Activated T-cell treated with anti-CD3 and anti-CD28 coated beads, Interleukin-2, amount 50 U/mL, for 1 hour (primary cell): ENCODE results near the gene ALOXE3.
"Not testable (repeated sequence)": the region's sequence is repeated elsewhere in the genome, so short reads cannot be mapped to it uniquely, and the experiment has no call there.

Source experiments
- DNase-seq: peaks from one replicate; pipeline ENCODE4 v3.0.0-alpha.2; 2020

ALOXE3 gene

DNA sequence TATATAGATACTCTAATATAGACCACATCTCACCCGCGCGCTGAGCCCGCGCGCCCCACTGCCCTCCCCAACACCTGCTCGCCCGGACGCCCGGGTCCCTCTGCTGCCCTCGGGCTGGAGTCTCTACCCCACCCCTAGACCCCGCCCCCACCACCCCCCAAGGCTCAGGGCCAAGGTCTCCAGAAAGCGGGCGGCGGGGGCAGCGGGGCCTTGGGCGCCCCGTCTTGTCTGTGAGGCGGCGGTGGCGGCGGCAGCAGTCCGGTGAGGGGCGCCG lies 3.0 kb upstream of the ALOXE3 start:
- DNase-seq = no peak

DNA sequence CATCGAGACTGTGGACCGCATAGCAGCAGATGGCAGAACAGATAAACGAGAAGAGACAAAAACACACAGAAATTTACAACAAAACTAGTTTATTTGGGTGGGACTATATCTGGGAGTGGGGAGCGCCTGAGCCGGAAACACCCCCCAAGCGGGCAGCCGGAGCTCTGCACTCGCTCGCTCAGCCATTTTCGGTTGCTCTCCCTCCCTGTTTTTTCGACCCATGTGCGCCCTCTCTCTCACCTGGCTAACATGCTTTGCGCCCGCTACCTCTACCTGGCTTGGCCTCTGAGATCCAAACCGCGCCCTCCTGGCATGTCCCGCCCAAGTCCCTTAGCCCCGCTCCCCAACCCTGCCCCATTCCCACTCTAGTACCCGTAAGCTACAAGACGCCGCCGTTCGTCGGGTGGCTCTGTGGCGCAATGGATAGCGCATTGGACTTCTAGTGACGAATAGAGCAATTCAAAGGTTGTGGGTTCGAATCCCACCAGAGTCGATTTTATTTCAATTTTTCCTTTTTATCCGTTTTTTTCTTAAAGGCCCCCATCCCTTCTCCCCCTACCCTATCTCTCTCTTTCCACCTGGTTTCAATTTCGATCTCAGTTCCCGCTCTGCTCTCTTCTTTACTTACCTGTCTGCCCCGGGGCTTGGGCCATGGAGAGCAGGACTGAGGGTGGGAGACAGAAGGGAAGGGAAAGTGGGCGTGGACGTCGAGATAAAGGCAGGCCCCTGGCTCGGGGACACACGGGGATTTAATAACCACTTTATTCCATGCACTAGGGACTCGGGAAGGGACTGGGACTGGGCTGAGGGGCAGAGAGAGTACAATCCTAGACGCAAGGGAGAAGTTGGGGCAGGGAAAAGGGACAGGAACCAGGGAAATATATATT lies 2.4 kb upstream of the ALOXE3 start:
- DNase-seq = peak; percentile 73

DNA sequence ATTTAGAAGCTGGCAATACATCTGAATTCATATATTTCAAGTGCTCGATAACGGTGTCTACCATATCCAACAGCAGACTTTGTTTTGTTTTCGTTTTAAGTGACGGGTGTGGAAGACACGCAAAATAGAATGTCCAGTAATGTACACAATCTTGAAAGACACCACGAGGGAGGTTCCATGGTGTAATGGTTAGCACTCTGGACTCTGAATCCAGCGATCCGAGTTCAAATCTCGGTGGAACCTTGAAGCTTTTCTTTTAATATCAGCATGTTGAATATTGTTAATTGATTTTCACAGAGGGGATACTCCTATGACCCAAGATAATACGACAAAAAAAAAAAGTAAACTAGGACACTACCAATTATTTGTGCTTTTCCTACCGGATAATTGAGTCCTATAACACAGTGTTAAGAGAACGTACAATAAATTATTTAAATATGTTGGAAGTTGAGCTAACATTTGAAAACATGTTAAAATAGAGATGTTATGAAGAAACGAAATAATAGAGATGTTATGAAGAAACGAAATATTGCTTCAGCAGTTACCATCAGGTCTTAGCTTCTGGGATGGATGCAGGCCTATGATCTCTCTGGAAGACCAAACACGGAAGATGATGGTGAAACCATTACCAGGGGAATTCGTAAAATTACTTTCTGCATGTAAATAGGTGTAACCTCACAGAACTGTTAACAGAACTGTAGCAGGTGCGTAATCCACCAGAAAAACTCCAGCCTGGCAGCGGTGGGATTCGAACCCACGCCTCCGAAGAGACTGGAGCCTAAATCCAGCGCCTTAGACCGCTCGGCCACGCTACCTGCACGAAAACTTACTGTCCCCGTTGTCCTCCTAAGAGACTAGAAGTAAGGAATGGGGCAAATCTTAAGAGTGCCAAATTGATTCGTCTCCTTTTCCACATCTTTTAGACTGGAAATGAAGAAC lies 1.5 kb upstream of the ALOXE3 start:
- peak; percentile 81 for DNase-seq

DNA sequence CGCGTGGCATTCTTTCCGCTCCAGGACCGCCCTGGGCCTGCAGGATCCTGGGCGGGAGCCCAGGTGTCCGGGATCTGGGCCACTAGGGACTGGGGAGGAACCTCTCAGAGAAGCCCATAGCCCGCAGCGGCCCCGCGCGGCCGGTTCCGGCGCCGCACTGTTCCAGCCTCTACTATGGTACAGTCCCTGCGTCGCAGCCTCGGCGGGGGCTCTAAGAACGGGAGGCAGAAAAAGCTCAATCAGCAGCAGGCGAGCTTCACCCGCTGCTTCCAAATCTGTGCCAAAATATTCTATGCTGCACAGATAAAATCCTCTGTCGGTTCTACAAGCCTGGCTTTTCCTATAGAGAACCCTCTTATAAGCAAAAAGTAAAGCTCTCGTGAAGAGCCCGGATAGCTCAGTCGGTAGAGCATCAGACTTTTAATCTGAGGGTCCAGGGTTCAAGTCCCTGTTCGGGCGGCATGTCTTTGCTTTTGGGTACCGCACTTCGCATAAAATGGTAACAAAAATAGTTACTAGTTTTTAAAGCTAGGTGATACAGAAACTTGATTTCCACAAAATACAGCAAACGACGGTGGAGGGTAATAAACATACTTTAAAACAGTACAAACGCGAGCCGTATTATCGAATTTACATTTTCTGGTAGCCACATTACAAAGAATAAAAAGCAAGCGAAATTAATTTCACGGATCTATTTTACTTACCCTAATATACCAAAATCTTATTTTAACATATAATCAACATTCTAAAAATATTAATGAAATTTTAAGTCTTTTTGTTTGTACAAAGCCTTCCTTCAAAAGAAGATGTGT lies 661 bp upstream of the ALOXE3 start:
- peak; percentile 88 for DNase-seq

DNA sequence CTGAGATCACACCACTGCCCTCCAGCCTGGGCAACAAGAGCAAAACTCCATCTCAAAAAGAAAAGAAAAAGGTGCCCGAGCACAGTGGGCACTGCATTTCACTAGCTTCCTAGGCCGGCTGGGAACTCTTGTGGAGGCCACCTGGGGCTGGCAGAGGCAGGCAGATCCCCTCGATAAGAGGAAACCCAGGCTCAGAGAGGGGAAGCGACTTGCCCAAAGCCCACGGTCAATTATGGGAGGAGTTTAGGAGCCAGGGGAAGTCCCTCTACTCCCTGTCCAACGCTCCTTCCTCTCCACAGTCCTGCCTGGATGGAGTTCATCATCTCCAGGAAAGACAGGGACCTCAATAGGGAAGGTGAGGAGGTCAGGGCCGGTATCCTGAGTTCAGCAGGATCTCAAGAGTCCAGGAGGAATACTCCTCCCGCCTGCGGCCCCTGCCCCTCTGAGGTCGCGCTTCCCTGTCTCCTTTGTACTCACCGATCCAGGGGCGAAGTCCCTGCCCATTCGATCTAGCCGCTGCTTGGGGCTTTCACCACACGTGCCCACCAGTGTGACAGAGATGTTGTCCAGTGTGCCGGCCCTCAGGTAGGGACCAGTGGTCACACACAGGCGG lies 841 bp downstream of the ALOXE3 start:
- no peak for DNase-seq

DNA sequence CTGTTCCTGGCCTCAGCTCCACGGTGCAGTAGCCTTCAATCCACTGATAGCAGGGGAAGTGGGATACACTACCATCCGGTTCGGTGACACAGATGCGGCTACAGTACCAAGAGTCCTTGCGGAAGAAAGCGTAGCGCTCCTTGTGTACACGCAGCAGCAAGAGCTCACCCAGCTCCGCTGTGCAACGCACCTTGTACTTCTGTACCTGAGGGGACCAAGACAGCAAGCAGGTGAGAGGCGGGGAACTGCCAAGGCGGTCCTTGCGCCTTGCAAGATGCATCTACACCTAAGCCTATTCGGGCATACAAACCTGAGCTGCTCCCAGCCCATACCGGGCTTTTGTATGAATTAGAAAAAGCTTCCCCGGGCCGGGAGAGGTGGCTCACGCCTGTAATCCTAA lies 1.5 kb downstream of the ALOXE3 start:
- no peak for DNase-seq

DNA sequence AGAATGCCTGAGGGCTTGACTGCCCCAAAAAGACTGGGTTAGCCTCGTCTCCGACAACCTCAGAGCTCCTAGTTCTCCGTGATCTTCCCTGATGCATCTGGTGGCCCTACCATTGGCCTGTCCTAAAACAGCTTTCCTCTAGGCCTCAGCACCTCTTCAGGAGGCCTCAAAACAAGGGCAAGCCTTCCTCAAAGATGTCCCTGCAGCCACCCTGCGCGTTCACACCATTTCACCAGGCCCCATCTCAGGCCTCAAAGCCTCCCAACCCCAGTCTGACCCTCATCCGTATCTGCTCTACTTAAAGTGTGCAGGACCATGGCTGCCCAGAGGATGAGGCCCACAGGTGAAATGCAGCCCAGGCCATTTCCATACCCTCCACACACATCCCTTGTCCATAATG lies 7.4 kb downstream of the ALOXE3 start:
- DNase-seq = no peak

DNA sequence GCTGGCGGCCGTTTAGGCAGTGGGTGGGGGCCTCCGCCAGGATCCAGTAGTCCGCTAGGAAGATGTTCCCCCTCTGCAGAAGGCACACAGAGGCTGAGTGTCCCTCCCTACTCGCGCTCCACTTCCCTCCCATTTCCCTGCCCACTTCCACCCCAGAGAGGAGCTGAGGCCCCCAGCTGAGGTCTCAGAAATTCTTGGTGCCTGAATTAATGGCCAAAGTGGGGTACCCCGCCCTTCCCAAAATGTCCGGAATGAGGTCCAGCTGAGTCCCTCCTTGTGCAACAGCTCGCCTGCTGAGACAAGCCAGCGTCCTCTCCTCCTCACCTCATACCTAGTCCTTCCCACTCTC lies 7.9 kb downstream of the ALOXE3 start:
- no peak for DNase-seq

DNA sequence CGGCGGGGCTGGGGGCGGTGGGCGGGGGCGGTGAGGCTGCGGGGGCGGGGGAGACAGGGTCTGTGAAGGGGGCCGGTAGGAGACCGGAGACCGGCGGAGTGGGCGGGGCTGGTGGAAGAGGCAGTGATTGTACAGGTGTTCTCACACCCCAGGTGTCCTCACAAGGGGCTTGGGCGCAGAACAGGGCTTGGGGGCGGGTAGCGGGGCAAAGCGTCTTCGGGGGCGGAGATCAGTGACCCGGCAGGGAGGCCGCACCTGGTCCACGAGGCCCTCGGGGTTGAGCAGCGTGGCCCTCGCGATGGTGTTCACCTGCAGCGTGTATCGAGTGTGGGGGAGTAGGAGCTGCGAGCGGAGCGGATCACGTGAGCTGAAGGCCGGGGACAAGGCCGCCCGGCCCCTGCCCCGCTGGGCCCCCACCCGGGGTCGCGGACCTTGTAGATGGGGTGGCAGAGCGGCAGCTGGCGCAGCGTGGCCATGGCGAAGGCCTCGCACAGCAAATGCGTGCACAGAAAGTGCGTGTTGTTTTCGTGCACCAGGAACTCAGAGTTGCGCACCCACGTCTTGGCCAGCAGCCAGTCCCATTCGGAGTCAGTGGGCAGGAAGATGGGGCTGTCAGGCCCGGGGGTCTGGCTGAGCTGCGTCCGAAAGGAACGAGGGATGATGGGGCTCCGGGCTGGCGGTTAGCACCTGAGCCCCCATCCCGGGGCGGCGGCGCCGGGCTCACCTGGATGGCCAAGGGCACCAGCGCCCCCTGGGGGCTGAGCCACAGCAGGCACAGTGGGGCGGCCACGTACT lies 8.5 kb downstream of the ALOXE3 start:
- peak; percentile 87 for DNase-seq

DNA sequence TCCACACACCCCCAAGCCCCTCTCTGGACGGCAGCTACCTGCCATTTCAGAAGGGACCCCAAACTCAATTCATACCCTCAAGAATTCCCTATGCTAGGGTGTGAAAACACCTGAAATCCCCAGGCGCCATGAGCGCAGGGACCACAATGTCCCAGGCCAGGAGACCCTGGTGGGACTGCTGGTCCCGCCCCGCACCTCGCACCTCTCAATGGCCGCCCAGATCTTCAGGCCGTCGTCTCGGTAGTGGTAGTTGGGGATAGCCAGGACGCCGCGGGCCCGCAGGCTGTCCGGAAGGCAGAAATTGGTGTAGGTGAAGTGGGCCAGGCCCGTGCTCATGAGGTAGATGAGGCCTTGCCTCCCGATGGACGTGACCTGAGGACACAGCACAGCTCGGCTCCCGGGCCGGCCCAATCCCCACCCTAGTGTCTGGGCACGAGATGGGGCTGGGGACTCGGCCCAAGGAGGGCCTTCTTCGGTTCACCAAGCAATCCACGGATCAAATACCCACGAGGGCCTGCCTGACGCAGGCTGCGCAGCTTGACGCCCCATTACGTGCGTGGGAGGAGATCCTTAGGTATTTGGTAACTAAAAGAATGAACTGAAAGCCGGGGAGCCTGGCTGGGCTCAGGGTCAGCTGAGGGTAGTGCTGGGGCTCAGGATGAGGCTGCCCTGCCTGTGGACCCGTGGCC lies 9.2 kb downstream of the ALOXE3 start:
- no peak for DNase-seq

DNA sequence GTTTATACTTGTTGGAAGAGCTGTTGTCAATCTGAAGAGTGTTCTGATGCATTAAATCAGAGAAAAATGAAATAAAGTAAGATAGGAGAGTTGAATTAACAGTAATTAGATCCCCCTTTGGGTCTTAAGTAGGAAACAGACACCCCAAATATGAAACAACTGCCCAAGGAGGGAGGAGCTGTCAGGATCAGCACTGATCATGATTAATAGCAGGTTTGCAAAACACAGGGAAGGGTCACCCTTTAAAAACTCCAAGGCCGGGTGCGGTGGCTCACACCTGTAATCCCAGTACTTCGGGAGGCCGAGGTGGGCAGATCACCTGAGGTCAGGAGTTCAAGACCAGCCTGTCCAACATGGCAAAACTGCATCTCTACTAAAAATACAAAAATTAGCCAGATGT lies 11.3 kb downstream of the ALOXE3 start:
- not testable (repeated sequence) for DNase-seq

DNA sequence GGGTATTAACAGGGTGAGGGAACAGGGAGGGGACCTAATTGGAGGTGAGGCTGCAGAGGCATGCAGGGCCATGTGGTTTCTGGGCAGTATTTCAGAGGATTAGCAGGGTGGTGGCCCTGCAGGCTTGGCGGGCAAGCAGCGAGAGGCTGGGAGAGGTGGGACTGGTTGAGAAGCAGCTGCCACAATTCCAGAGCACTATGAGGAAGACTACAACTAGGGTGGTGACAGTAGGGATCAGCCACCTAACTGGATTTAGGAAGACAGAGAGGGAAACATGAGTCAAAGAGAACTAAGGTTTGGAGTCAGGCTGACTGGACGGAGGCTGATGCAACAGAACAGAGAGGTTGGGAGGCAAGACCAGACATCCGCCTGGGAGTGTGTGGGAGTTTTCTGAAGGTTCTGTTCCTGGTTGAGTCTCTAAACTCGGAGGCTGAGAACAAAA lies 12.3 kb downstream of the ALOXE3 start:
- no peak for DNase-seq

DNA sequence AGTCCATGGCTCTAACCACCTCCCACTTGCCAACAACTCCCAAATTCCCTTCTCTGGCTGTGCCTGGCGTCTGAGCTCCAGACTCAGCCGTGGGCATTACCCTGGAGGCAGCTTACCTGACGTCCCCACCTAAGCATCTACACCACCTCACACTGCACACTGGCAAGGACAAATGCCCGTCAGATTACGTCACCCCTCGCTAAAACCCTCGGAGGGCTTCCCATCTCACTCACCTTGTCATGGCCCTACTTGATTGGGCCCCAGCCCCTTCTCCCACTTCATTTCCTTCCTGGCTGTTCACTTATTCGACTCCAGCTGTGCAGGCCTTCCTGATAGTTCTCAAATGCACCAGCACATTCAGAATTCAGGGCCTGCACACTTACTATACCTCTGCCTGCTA lies 13.4 kb downstream of the ALOXE3 start:
- DNase-seq = no peak

DNA sequence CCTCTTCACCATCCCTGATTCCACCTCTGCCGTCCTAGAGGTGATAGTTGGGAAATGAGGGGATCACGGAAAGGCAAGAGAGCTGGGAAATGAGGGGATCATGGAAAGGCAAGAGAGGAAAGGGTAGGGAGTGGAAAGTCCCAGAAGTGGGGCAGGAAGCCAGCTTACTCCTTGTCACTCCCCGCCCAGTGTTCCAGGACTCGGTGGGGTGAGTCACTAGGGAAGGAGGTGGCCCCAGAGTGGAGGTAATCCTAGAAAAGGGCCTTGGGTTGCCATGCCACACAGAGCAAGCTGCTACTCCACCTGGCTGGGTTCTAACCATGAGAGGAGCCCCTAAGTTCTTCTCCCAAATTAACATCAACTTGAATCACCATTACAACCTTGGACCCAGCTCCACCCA lies 14.8 kb downstream of the ALOXE3 start:
- no peak for DNase-seq

DNA sequence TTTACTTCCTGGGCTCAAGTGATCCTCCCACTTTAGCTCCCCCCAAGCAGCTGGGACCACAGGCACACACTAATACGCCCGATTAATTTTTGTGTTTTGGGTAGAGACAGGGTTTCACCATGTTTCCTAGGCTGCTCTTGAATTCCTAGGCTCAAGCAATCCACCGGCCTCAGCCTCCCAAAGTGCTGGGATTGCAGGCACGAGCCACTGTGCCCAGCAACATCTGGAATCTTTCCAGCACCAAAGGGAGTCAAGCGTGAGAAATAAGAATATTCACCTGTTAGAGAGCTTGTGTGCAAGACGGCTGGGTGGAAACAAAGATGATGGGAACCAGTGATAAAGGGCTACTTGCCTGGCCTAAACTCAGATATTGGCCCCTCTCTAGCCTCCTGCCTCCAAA lies 16.6 kb downstream of the ALOXE3 start:
- DNase-seq = no peak

DNA sequence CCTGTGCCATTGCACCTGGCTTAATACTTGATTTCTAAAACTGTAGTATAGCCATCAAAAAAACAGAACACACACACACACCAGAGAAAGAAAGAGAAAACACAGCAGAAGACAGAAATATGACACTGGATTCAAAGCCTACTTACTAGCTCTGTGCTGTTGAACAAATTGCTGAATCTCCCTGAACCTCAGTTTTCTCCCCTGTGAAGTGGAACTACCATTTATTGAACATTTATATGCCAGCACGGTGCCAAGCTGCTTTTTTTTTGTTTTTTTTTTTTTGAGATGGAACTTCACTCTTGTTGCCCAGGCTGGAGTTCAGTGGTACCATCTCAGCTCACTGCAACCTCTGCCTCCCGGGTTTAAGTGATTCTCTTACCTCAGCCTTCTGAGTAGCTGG lies 17.6 kb downstream of the ALOXE3 start:
- DNase-seq = no peak

DNA sequence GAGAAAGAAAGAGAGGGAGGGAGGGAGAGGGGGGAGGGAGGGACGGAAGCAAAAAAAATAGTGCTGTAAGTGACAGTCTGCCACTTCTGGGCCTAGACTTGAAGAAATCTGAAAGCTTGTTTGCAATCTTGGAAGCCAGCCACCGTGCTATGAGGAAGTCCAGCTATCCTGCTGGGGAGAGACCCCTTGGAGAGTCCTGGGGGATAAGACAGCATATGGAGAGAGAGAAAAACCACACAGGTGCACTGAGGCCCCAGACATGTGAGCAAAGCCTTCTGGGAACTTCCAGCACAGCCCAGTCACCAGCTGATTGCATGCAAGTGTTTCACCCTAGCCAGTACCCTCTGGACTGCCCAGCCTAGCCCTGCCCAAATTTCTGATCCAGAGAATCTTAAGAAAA lies 18.2 kb downstream of the ALOXE3 start:
- DNase-seq = no peak

DNA sequence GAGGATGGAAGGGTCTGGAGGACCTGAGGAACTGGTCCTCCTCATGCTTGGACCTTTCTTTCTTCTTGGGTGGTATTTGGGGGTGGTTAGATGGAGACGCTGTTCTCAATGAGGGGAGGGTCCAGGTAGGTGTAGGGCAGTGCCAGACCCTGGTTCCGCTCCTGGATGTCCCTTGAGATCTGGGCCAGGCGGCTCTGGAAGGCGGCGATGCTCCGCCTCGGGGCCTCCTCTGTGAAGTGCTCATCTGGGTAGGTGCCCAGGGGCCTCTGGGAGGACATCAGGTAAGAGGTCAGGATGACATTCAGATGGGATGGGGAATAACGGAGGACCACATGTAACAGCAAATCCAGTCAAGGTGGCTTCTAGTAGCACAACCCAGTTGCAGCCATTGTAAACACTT lies 21.8 kb downstream of the ALOXE3 start:
- no peak for DNase-seq

DNA sequence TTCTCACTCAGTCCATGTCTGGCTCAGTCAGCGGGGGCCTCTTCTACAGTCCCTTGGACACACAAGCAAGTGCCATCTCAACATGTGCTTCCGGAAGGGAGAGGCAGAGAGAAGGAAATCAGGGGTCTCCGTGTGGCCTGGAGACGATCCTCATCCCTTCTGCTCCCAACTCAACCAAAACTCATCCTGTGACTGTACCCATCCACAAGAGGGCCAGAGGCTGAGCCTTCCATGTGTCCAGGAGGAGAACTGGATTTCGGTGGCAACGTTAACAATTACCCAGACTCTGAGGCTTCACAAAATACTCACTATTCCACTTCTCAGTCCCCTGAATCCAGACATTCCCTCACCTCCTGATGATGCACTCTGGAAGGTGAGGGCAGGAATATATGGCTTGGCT lies 23.0 kb downstream of the ALOXE3 start:
- no peak for DNase-seq

DNA sequence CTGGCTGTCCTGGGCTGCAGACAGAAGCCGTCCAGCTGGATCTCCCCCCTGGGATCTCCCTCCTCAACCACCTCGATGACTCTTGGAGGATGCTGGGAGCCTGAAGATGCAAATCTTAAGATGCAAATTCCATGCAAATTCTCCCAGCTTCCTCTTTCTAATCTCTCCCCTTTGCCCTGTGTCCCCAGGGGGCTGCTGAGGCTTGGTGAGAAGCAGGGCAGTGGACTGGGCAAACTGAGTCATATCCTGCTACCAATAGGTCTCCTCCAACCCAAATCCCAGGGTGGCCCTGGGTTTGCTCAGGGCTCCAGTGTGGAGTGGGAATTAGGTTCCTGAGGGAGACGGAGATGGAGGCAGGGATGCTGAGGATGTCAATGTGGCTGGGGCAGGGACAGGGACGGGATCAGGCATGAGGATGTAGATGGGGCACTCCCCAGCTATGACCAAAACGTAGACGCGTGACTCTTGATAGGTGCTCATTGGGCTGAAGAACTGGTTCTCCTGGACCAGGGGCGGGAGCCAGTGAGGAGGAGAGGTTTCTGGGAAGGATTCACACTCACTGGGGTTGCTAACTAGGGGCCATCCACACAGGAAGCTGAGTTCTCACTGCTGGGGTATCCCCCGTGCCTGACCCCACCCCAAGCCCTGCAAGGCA lies 27.2 kb downstream of the ALOXE3 start:
- DNase-seq = no peak

DNA sequence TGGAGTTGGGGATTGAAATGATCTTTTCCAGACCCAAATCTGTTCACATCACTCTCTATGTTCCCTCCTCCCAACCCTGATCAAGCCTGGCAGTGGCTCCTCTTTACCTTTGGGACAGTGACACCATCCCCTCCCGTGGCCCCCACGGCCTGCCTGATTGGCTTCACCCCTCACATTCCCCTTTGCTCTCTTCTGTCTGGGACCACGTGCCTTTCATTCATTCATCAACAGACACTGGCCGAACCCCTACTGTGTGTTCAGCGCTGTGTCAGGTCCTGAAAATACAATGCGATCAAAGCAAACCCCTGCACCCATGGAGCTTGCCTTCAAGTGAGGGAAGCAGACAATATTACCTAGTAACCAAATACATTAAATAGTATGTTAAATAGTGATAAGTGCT lies 28.6 kb downstream of the ALOXE3 start:
- no peak for DNase-seq
